Vagina (tissue), 2 donors: Measurements from ENCODE around the gene SIGMAR1.

Experiments
- POLR2A ChIP-seq, 2 donors: fragments of 450-650 bp; IDR thresholded peaks; one replicate each; pipeline ENCODE4 v1.6.1; 2017; ENCODE audit warnings: antibody characterized with exemption in 2 of 2, mild to moderate bottlenecking in 2 of 2, moderate library complexity in 2 of 2
- POLR2AphosphoS5 ChIP-seq, 2 donors: sonication (generic); formaldehyde crosslinking; IDR thresholded peaks; one replicate each; pipeline ENCODE4 v1.9.0; 2017; ENCODE audit warnings: antibody characterized with exemption in 2 of 2, mild to moderate bottlenecking in 2 of 2, low read depth in 1 of 2; ENCODE audit not compliant: insufficient read depth in 1 of 2
- TF ChIP-seq, protein P1 (sequence below), 3 experiments: fragments of 450-650 bp in 2 of 3; fragments of 200-600 bp in 1 of 3; sonication (generic) in 1 of 3; IDR thresholded peaks; one replicate each; pipeline ENCODE4 v1.5.1; 2017 to 2019; ENCODE audit warnings: antibody characterized with exemption in 3 of 3, mild to moderate bottlenecking in 2 of 3, moderate library complexity in 2 of 3

DNA sequence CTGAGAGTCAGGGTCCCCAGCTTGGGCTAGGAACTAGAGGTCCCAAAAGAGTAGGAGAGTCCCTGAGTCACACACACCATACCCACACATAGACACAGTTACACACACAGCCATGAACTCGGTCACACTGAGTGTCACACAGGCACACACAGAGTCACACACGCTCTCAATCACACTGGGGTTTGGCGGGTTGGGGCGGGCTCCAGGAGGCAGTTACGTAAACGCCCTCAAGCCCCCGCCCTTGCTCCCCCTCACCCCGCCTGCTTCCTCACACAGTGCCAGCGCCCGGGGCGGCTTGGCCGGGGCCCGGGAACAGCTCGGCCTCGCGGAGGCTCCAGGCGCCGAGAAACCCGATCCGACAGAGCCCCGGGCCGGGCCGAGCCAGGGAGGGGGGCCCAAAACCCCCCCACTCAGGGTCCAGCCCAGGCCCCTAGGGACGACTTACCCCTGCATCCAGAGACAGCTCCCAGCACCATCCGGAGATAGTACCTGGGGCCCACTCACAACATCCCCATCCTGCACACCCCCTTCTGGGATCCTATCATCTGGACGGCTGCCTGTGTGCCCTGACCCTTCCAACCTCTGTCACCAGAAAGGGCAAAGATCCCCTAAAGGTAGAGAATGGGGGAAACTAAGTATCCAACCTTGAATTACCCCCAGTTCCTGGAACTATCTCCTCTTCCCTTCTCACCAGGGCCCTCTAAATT lies 44.5 kb downstream of the SIGMAR1 start:
- TF ChIP-seq POLR2A (IDR thresholded peaks at IDR 0.05) (no peak), POLR2AphosphoS5 (IDR thresholded peaks at IDR 0.05; ENCODE audit: insufficient read depth in 1 of 2, low read depth in 1 of 2) (peak; percentile 59 to 81)
- TF ChIP-seq, protein P1, sequence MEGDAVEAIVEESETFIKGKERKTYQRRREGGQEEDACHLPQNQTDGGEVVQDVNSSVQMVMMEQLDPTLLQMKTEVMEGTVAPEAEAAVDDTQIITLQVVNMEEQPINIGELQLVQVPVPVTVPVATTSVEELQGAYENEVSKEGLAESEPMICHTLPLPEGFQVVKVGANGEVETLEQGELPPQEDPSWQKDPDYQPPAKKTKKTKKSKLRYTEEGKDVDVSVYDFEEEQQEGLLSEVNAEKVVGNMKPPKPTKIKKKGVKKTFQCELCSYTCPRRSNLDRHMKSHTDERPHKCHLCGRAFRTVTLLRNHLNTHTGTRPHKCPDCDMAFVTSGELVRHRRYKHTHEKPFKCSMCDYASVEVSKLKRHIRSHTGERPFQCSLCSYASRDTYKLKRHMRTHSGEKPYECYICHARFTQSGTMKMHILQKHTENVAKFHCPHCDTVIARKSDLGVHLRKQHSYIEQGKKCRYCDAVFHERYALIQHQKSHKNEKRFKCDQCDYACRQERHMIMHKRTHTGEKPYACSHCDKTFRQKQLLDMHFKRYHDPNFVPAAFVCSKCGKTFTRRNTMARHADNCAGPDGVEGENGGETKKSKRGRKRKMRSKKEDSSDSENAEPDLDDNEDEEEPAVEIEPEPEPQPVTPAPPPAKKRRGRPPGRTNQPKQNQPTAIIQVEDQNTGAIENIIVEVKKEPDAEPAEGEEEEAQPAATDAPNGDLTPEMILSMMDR (IDR thresholded peaks at IDR 0.05), result no peak
